ENCODE results near the gene EIF3I.

Gene EIF3I
- 82.4 to 370 (median 155) reads per million in 9 experiments for total RNA-seq

DNA sequence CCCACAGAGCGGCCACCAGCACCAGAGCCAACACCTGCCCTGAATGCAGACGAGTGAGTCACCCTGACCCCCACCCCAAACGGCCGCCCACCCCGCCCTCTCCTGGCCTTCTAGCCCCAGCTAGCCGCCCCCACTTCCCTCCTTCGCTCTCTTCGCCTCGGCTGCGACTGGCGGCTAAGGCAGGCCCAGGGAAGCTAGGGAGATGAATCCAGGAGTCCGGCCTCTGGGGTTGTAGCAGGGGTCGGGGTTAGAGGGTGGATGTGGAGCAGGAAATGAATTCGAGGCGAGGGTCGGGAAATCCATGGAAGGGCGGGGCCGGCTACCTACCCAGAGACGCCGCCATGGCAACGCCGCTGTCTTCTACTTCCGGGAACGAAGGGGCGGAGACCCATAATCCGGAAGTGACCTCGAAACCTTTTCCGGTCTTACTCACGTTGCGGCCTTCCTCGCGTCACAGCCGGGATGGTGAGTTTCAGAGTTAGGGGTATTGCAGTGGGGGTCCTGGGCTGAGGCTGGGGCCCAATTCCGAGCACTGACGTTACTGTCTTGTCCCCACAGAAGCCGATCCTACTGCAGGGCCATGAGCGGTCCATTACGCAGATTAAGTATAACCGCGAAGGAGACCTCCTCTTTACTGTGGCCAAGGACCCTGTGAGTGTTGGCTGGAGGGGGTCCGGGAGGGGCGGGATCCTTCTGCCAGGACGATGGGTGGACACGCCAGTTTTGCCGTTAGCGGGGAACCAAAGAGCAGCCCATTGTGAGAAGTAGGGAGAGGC lies at the start of gene EIF3I, which contains the start of gene TMEM234:
Gene EIF3I (plus strand): TSS at position 428 of the 776 bp plus-strand sequence. CDS start 35 bp downstream, at position 463.
Gene TMEM234 (minus strand): TSS at position 374 of the 776 bp plus-strand sequence. CDS start 31 bp downstream, at position 343.
- Mint-ChIP-seq H3K27ac (peak within 1 kb of the TSS; percentile 96 to 99), H3K9me3 (no peaks in the 10 kb centered on the region), H3K4me1 (ENCODE audit: low read depth in 2 of 2) (peaks cover 21 to 22% of the 10 kb centered on the region in 2 donors), H3K27me3 (no peaks in the 10 kb centered on the region), H3K36me3 (ENCODE audit: insufficient read depth) (peaks cover 58% of the 10 kb centered on the region), H3K4me3 (peak within 1 kb of the TSS; percentile 91)
- peak; percentile 87 to 88 (median 87) for DNase-seq
- ATAC-seq (replicated peaks): peak; percentile 94

GRCh38 chr1:32172621-32173245 lies 49.5 kb upstream of the EIF3I start:
- Mint-ChIP-seq H3K4me1 (ENCODE audit: low read depth in 2 of 2) (peaks cover 2 to 5% of the 10 kb centered on the region in 2 donors), H3K27me3 (no peaks in the 10 kb centered on the region), H3K27ac (peak overlapping the region in 1 of 2 donors; percentile 64), H3K36me3 (ENCODE audit: insufficient read depth) (peaks cover 52% of the 10 kb centered on the region), H3K4me3 (no peak overlapping the region), H3K9me3 (no peaks in the 10 kb centered on the region)
- ATAC-seq (replicated peaks): no peak
- DNase-seq: no peak

DNA sequence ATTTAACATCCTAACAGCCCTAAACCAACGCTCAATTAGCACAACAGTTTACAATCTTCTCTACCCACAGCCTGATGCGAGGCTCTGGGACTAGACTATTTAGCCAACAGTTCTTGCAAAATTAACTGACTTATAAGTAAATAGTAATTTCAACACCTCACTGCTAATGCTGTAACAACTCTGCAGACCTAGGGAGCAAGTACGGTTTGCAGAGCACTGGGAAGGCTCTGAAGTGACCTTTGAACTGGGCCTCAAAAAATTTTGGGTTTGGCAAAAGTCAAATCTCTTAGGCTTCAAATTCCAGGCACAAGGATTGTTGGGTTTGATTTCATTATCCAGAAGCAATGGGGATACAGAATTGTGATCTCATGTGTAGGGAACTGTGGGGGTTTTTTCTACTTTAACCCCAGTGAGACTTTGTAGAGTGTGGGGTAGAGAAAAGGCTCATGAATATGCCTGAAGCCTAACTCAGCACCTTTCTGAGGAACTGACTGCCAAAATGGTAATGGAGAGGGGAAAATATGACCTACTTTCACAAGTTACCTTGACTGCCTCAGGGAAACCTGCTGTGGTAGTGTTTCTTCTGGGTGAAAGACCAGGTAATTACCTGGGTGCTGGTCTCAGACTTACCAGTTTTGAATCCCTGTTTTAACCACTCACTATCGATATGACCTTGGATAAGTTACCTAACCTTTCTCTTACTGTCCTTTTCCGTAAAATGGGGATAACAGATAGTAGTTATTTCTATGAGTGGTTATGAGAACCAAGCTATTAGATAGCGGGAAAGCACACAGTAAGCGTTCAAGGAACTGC lies 43.6 kb upstream of the EIF3I start:
- no peaks in the 10 kb centered on the region for H3K9me3 Mint-ChIP-seq
- H3K36me3 Mint-ChIP-seq (ENCODE audit: insufficient read depth): peaks cover 46% of the 10 kb centered on the region
- H3K4me1 Mint-ChIP-seq (ENCODE audit: low read depth in 2 of 2): peaks cover 25 to 27% of the 10 kb centered on the region in 2 donors
- H3K27ac Mint-ChIP-seq: peak overlapping the region; percentile 94 to 96
- peak overlapping the region; percentile 94 to 96 for H3K4me3 Mint-ChIP-seq
- no peak for ATAC-seq (replicated peaks)
- no peak for DNase-seq
- H3K27me3 Mint-ChIP-seq: no peaks in the 10 kb centered on the region

GRCh38 chr1:32179193-32179442 lies 43.1 kb upstream of the EIF3I start:
- peak overlapping the region; percentile 94 to 96 for H3K4me3 Mint-ChIP-seq
- peak overlapping the region; percentile 94 to 96 for H3K27ac Mint-ChIP-seq
- no peak for ATAC-seq (replicated peaks)
- H3K4me1 Mint-ChIP-seq (ENCODE audit: low read depth in 2 of 2): peaks cover 28 to 29% of the 10 kb centered on the region in 2 donors
- H3K27me3 Mint-ChIP-seq: no peaks in the 10 kb centered on the region
- H3K36me3 Mint-ChIP-seq (ENCODE audit: insufficient read depth): peaks cover 51% of the 10 kb centered on the region
- no peak for DNase-seq
- H3K9me3 Mint-ChIP-seq: no peaks in the 10 kb centered on the region

- Mint-ChIP-seq H3K9me3 (no peaks in the 10 kb centered on the region), H3K27ac (peak within 1 kb of the TSS; percentile 94 to 96), H3K4me1 (ENCODE audit: low read depth in 2 of 2) (peaks cover 32 to 33% of the 10 kb centered on the region in 2 donors), H3K4me3 (peak within 1 kb of the TSS; percentile 94 to 96), H3K27me3 (no peaks in the 10 kb centered on the region), H3K36me3 (ENCODE audit: insufficient read depth) (peaks cover 56% of the 10 kb centered on the region)
- ATAC-seq (replicated peaks) (peak; percentile 85), DNase-seq (peak; percentile 77 to 80 (median 78))
Measured at GRCh38 chr1:32179443-32180185, 42.6 kb upstream of the EIF3I start, which contains the start of gene TXLNA. Gene TXLNA, plus strand, starts transcription at chr1:32179675. Its CDS starts 671 bp downstream, at chr1:32180346.

DNA sequence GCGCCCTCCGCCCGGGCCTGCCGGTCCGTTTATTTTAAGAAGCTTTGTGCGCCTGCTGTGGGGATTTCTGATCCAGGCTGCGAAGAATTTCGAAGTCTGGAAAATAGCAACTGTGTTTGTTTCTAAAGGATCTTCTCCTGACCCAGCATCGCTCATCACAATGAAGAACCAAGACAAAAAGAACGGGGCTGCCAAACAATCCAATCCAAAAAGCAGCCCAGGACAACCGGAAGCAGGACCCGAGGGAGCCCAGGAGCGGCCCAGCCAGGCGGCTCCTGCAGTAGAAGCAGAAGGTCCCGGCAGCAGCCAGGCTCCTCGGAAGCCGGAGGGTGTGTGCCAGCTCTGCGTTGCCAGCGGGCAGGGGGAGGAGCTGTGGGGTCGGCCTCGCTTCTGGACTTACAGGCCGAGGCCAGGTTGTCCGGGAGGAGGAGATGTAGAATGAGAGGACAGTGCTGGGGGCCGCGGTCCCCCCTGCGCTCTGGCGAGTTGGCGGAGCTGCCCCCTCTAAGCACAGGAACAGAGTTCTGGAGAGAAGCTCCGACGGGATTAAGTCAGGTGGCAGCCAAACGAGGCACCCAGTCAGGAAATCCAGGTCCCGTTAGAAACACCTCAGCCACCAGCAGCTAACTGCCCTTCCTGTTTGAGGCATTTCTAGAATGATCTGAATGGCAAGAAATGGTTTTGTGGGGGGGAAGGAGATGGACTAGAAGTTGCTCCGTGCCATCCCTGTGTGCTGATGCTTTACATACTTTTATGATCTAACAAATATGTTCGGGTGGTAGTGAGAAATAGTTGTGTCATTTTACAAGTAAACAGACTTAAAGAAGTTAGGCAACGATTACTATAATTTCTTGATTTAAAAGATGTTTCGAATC lies 41.8 kb upstream of the EIF3I start:
- peaks cover 58% of the 10 kb centered on the region for H3K36me3 Mint-ChIP-seq (ENCODE audit: insufficient read depth)
- peaks cover 33 to 34% of the 10 kb centered on the region in 2 donors for H3K4me1 Mint-ChIP-seq (ENCODE audit: low read depth in 2 of 2)
- ATAC-seq (replicated peaks): peak; percentile 16
- no peaks in the 10 kb centered on the region for H3K27me3 Mint-ChIP-seq
- peak in 1 of 3 experiments; percentile 15 for DNase-seq
- peak overlapping the region; percentile 94 to 96 for H3K27ac Mint-ChIP-seq
- no peaks in the 10 kb centered on the region for H3K9me3 Mint-ChIP-seq
- H3K4me3 Mint-ChIP-seq: peak overlapping the region; percentile 94 to 96

GRCh38 chr1:32181065-32181464 lies 41.1 kb upstream of the EIF3I start:
- Mint-ChIP-seq H3K36me3 (ENCODE audit: insufficient read depth) (peaks cover 64% of the 10 kb centered on the region), H3K27ac (peak overlapping the region; percentile 94 to 96), H3K9me3 (no peaks in the 10 kb centered on the region), H3K4me1 (ENCODE audit: low read depth in 2 of 2) (peaks cover 36% of the 10 kb centered on the region in 2 donors), H3K4me3 (peak overlapping the region; percentile 94 to 96), H3K27me3 (no peaks in the 10 kb centered on the region)
- no peak for ATAC-seq (replicated peaks)
- no peak for DNase-seq

DNA sequence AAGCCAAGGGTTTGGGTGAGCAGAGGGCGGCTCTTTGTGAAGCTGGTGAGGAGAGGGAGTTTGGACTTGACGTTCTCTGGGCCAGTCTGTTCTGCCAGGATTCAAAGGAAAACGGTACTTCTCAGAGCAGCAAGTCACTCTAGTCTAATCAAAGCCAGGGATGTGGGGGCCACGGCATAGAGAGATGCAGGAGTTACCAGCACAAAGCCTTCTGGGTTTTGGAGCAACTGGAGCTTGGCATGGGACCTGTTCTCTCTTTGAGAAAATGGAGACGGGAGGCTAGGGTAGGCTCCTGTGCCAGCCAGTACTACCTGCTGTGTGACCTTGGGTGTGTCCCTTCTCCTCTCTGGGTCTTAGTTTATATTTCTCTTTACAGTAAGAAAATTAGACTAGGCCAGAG lies 40.6 kb upstream of the EIF3I start:
- H3K27me3 Mint-ChIP-seq: no peaks in the 10 kb centered on the region
- H3K36me3 Mint-ChIP-seq (ENCODE audit: insufficient read depth): peaks cover 64% of the 10 kb centered on the region
- H3K4me1 Mint-ChIP-seq (ENCODE audit: low read depth in 2 of 2): peaks cover 40 to 41% of the 10 kb centered on the region in 2 donors
- peak overlapping the region; percentile 94 to 96 for H3K4me3 Mint-ChIP-seq
- no peak for DNase-seq
- H3K9me3 Mint-ChIP-seq: no peaks in the 10 kb centered on the region
- H3K27ac Mint-ChIP-seq: peak overlapping the region; percentile 94 to 96
- ATAC-seq (replicated peaks): no peak

- Mint-ChIP-seq H3K9me3 (no peaks in the 10 kb centered on the region), H3K27ac (peak overlapping the region in 1 of 2 donors; percentile 29), H3K4me1 (ENCODE audit: low read depth in 2 of 2) (peaks cover 40 to 42% of the 10 kb centered on the region in 2 donors), H3K27me3 (no peaks in the 10 kb centered on the region), H3K36me3 (ENCODE audit: insufficient read depth) (peaks cover 65% of the 10 kb centered on the region), H3K4me3 (peak overlapping the region in 1 of 2 donors; percentile 3)
- DNase-seq (no peak), ATAC-seq (replicated peaks) (no peak)
Measured at GRCh38 chr1:32182060-32182459, 40.1 kb upstream of the EIF3I start.

- Mint-ChIP-seq H3K9me3 (no peaks in the 10 kb centered on the region), H3K4me3 (no peak overlapping the region), H3K27ac (no peak overlapping the region), H3K4me1 (ENCODE audit: low read depth in 2 of 2) (peaks cover 32 to 42% of the 10 kb centered on the region in 2 donors), H3K36me3 (ENCODE audit: insufficient read depth) (peaks cover 84% of the 10 kb centered on the region), H3K27me3 (no peaks in the 10 kb centered on the region)
- ATAC-seq (replicated peaks) (no peak), DNase-seq (no peak)
Measured at GRCh38 chr1:32184650-32185049, 37.6 kb upstream of the EIF3I start.

DNA sequence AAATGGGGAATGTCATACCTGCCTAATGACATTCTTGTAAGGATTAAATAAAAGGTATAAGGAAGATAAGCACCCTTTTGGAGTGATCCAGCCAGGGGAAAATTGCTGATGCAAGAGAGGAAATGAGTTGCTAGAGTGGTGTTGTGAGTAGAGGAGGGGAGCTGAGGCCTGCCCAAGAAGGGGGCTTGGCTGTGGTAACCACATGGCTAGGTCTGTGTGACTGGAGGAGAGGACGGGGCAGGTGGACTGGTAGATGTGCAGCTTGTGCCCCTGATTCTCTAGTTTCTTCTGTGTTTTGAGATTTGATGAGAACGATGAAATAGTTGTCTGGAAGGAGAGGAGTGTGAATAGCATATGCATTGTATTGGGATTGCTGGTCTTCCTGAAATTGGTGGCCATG lies 36.1 kb upstream of the EIF3I start:
- H3K27me3 Mint-ChIP-seq: no peaks in the 10 kb centered on the region
- H3K36me3 Mint-ChIP-seq (ENCODE audit: insufficient read depth): peaks cover 81% of the 10 kb centered on the region
- DNase-seq (no peak), ATAC-seq (replicated peaks) (no peak)
- H3K9me3 Mint-ChIP-seq: no peaks in the 10 kb centered on the region
- peaks cover 21 to 31% of the 10 kb centered on the region in 2 donors for H3K4me1 Mint-ChIP-seq (ENCODE audit: low read depth in 2 of 2)
- H3K27ac Mint-ChIP-seq: no peak overlapping the region
- H3K4me3 Mint-ChIP-seq: no peak overlapping the region

DNA sequence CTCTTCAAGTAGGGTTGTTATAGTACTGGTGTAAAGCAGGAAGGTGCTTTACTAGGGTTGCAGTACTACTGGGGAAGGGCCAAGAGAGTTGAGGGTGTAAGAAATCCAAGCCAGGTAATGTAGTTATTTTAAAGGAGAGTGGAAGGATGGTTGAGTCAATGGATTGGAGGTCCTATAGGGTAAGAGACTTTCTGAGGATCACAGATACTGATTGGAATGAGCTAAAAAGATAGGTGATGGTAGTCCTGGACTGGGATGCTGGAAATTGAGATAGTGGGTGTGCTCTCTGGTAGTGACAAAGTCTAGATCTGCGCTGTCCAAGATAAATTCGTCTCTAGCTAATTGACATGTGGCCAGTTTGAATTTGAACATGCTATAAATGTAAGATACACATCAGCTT lies 35.7 kb upstream of the EIF3I start:
- no peaks in the 10 kb centered on the region for H3K9me3 Mint-ChIP-seq
- DNase-seq (no peak), ATAC-seq (replicated peaks) (no peak)
- H3K27me3 Mint-ChIP-seq: no peaks in the 10 kb centered on the region
- H3K36me3 Mint-ChIP-seq (ENCODE audit: insufficient read depth): peaks cover 81% of the 10 kb centered on the region
- no peak overlapping the region for H3K27ac Mint-ChIP-seq
- H3K4me1 Mint-ChIP-seq (ENCODE audit: low read depth in 2 of 2): peaks cover 17 to 27% of the 10 kb centered on the region in 2 donors
- H3K4me3 Mint-ChIP-seq: no peak overlapping the region

Data from effector memory CD8-positive, alpha-beta T cell (primary cell).